ENCODE results near the gene ABI1. TPM values are rescaled to one million over a fixed set of nuclear protein-coding genes. Genes with fewer than 3 reads are reported as not detected.

The ABI1 gene
- total and polyA plus RNA-seq, 9 of the 15 experiments (the other 6 are each of a cell fraction or from before 2014, with no cell fraction given), result 22.1 to 52.3 (median 39.0) TPM

- no peak for TF ChIP-seq ARHGAP35 (IDR thresholded peaks at IDR 0.05; ENCODE audit: partially characterized antibody)
- peak; percentile 89 for TF ChIP-seq SPI1 (IDR thresholded peaks at IDR 0.05; ENCODE audit: borderline replicate concordance, low read depth, low read length)
- TF ChIP-seq ZNF398 (CRISPR knock-in tag; IDR thresholded peaks at IDR 0.05), result no peak
- peak; percentile 76; the same call in 1 of the 2 replicates for TF ChIP-seq MIER1 (IDR thresholded peaks at IDR 0.05; ENCODE audit: low read depth)
- peak; percentile 61; the same call in 1 of the 2 replicates for TF ChIP-seq ARID1B (IDR thresholded peaks at IDR 0.05)
- TF ChIP-seq JUND (IDR thresholded peaks at IDR 0.05; ENCODE audit: borderline replicate concordance, low read depth, low read length), result peak; percentile 69
- peak; percentile 85 for TF ChIP-seq JUND (tag; IDR thresholded peaks at IDR 0.05; ENCODE audit: borderline replicate concordance, low read depth, low read length)
- peak; percentile 80 for TF ChIP-seq FOSL1 (tag; conservative IDR thresholded peaks at IDR 0.05)
- TF ChIP-seq DPF2 (IDR thresholded peaks at IDR 0.05), result peak; percentile 64; the same call in 1 of the 2 replicates
- TF ChIP-seq, protein P1, sequence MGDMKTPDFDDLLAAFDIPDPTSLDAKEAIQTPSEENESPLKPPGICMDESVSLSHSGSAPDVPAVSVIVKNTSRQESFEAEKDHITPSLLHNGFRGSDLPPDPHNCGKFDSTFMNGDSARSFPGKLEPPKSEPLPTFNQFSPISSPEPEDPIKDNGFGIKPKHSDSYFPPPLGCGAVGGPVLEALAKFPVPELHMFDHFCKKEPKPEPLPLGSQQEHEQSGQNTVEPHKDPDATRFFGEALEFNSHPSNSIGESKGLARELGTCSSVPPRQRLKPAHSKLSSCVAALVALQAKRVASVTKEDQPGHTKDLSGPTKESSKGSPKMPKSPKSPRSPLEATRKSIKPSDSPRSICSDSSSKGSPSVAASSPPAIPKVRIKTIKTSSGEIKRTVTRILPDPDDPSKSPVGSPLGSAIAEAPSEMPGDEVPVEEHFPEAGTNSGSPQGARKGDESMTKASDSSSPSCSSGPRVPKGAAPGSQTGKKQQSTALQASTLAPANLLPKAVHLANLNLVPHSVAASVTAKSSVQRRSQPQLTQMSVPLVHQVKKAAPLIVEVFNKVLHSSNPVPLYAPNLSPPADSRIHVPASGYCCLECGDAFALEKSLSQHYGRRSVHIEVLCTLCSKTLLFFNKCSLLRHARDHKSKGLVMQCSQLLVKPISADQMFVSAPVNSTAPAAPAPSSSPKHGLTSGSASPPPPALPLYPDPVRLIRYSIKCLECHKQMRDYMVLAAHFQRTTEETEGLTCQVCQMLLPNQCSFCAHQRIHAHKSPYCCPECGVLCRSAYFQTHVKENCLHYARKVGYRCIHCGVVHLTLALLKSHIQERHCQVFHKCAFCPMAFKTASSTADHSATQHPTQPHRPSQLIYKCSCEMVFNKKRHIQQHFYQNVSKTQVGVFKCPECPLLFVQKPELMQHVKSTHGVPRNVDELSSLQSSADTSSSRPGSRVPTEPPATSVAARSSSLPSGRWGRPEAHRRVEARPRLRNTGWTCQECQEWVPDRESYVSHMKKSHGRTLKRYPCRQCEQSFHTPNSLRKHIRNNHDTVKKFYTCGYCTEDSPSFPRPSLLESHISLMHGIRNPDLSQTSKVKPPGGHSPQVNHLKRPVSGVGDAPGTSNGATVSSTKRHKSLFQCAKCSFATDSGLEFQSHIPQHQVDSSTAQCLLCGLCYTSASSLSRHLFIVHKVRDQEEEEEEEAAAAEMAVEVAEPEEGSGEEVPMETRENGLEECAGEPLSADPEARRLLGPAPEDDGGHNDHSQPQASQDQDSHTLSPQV (IDR thresholded peaks at IDR 0.05), result 0 out of 2 replicates have a peak, but pooled peaks have one; percentile 45
- TF ChIP-seq MAFG (tag; conservative IDR thresholded peaks at IDR 0.05), result peak; percentile 93
- peak; percentile 86 for TF ChIP-seq ZNF316 (IDR thresholded peaks at IDR 0.05)
- TF ChIP-seq, protein P2, sequence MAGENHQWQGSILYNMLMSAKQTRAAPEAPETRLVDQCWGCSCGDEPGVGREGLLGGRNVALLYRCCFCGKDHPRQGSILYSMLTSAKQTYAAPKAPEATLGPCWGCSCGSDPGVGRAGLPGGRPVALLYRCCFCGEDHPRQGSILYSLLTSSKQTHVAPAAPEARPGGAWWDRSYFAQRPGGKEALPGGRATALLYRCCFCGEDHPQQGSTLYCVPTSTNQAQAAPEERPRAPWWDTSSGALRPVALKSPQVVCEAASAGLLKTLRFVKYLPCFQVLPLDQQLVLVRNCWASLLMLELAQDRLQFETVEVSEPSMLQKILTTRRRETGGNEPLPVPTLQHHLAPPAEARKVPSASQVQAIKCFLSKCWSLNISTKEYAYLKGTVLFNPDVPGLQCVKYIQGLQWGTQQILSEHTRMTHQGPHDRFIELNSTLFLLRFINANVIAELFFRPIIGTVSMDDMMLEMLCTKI (IDR thresholded peaks at IDR 0.05; ENCODE audit: partially characterized antibody), result no peak
- TF ChIP-seq, protein P3, sequence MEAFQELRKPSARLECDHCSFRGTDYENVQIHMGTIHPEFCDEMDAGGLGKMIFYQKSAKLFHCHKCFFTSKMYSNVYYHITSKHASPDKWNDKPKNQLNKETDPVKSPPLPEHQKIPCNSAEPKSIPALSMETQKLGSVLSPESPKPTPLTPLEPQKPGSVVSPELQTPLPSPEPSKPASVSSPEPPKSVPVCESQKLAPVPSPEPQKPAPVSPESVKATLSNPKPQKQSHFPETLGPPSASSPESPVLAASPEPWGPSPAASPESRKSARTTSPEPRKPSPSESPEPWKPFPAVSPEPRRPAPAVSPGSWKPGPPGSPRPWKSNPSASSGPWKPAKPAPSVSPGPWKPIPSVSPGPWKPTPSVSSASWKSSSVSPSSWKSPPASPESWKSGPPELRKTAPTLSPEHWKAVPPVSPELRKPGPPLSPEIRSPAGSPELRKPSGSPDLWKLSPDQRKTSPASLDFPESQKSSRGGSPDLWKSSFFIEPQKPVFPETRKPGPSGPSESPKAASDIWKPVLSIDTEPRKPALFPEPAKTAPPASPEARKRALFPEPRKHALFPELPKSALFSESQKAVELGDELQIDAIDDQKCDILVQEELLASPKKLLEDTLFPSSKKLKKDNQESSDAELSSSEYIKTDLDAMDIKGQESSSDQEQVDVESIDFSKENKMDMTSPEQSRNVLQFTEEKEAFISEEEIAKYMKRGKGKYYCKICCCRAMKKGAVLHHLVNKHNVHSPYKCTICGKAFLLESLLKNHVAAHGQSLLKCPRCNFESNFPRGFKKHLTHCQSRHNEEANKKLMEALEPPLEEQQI (IDR thresholded peaks at IDR 0.05), result peak; percentile 61; the same call in 1 of the 2 replicates
- peak; percentile 54; the same call in 1 of the 2 replicates for TF ChIP-seq MTA1 (IDR thresholded peaks at IDR 0.05; ENCODE audit: borderline replicate concordance)
- TF ChIP-seq, protein P4, sequence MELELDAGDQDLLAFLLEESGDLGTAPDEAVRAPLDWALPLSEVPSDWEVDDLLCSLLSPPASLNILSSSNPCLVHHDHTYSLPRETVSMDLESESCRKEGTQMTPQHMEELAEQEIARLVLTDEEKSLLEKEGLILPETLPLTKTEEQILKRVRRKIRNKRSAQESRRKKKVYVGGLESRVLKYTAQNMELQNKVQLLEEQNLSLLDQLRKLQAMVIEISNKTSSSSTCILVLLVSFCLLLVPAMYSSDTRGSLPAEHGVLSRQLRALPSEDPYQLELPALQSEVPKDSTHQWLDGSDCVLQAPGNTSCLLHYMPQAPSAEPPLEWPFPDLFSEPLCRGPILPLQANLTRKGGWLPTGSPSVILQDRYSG (tag; conservative IDR thresholded peaks at IDR 0.05; ENCODE audit: low read depth), result no peak
Measured at GRCh38 chr10:26755443-26755903, 105.3 kb downstream of the ABI1 start (continued).
